Measurements from ENCODE around the gene CHCHD3.

DNA sequence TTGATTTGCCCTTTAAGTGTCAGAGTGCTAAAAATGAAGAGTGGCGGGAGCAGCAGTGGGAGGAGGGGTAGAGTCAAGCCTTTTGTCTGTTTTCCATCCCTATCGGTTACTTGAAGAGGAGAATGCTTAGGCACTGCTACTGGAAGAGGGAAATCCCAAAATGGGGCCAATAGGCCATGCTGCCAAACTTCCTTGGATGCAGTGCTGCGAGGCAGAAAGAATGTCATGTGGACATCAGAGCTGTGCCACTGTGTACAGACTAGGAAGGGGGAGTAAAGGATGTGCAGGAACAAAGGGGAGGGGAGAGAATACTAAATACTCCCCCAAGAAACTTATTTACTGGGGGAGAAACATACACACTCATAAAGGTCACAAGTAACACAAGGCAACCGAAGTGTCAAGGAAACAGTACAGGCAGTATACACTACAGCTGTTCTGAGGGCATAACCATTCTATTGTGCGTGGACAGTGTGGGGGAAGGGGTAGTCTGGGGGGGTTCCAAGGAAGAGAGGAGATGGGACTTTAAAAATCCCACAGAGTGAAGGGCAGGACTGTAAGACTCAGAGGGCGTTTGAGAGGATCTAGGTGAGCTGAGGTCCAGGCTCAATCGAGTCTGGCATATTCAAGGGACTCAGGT, 276.9 kb downstream of the CHCHD3 start:
- TF ChIP-seq, protein P1, sequence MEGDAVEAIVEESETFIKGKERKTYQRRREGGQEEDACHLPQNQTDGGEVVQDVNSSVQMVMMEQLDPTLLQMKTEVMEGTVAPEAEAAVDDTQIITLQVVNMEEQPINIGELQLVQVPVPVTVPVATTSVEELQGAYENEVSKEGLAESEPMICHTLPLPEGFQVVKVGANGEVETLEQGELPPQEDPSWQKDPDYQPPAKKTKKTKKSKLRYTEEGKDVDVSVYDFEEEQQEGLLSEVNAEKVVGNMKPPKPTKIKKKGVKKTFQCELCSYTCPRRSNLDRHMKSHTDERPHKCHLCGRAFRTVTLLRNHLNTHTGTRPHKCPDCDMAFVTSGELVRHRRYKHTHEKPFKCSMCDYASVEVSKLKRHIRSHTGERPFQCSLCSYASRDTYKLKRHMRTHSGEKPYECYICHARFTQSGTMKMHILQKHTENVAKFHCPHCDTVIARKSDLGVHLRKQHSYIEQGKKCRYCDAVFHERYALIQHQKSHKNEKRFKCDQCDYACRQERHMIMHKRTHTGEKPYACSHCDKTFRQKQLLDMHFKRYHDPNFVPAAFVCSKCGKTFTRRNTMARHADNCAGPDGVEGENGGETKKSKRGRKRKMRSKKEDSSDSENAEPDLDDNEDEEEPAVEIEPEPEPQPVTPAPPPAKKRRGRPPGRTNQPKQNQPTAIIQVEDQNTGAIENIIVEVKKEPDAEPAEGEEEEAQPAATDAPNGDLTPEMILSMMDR (conservative IDR thresholded peaks at IDR 0.05 in 1 of 2, IDR thresholded peaks at IDR 0.05 in 1 of 2; ENCODE audit: extremely low read depth in 1 of 2, insufficient read depth in 1 of 2, low read depth in 1 of 2, low read length in 2 of 2), result no peak
- TF ChIP-seq EZH2 (IDR thresholded peaks at IDR 0.05; ENCODE audit: borderline replicate concordance, low read length), result no peak
